Measurements from ENCODE around the gene ME2. TPM values are rescaled to one million over a fixed set of nuclear protein-coding genes. Genes with fewer than 3 reads are reported as not detected.

Gene ME2
- total and polyA plus RNA-seq, 9 of the 15 experiments (the other 6 are each of a cell fraction or from before 2014, with no cell fraction given), result 12.3 to 54.4 (median 36.2) TPM

DNA sequence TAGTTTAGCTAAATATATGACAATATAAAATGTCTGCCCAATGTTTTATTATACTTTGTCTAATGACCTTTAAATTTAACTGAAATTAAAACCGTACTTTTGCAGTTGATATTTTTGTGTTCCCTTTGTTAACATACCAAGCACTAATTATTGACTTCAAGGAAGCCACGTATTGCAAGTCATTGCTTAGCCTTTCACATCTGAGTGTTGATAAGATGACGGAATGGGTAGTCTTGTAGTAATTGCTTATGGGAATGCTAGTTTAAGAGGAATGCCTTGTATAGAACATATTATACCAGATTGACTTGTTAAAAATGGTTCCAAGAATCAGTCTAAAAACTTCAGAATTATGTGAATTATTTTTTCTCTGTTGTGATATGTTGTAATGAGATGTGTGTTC, 74.9 kb downstream of the ME2 start (continued):
- TF ChIP-seq, protein P1, sequence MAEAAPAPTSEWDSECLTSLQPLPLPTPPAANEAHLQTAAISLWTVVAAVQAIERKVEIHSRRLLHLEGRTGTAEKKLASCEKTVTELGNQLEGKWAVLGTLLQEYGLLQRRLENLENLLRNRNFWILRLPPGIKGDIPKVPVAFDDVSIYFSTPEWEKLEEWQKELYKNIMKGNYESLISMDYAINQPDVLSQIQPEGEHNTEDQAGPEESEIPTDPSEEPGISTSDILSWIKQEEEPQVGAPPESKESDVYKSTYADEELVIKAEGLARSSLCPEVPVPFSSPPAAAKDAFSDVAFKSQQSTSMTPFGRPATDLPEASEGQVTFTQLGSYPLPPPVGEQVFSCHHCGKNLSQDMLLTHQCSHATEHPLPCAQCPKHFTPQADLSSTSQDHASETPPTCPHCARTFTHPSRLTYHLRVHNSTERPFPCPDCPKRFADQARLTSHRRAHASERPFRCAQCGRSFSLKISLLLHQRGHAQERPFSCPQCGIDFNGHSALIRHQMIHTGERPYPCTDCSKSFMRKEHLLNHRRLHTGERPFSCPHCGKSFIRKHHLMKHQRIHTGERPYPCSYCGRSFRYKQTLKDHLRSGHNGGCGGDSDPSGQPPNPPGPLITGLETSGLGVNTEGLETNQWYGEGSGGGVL (CRISPR knock-in tag; IDR thresholded peaks at IDR 0.05), result no peak
- no peak for TF ChIP-seq ZNF830 (CRISPR knock-in tag; IDR thresholded peaks at IDR 0.05)
- no peak for TF ChIP-seq HNRNPL (IDR thresholded peaks at IDR 0.05; ENCODE audit: low read depth, low read length)
- no peak for TF ChIP-seq ZFPM2 (CRISPR knock-in tag; IDR thresholded peaks at IDR 0.05)
- TF ChIP-seq, protein P2, sequence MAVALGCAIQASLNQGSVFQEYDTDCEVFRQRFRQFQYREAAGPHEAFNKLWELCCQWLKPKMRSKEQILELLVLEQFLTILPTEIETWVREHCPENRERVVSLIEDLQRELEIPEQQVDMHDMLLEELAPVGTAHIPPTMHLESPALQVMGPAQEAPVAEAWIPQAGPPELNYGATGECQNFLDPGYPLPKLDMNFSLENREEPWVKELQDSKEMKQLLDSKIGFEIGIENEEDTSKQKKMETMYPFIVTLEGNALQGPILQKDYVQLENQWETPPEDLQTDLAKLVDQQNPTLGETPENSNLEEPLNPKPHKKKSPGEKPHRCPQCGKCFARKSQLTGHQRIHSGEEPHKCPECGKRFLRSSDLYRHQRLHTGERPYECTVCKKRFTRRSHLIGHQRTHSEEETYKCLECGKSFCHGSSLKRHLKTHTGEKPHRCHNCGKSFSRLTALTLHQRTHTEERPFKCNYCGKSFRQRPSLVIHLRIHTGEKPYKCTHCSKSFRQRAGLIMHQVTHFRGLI (CRISPR knock-in tag; IDR thresholded peaks at IDR 0.05), result no peak

GRCh38 chr18:50955253-50955652, 76.3 kb downstream of the ME2 start:
- in situ Hi-C loops (cut with MboI), result no loop called here
- no peak; the same call in 1 of the 3 replicates for ATAC-seq
- H3K4me2 ChIP-seq (ENCODE audit: insufficient read depth, low read length), result no peak overlapping the region
- H3K27me3 ChIP-seq (ENCODE audit: control insufficient read depth in 2 of 2, insufficient read depth in 2 of 2, low read length in 2 of 2), result no peaks in the 10 kb centered on the region
- no peak overlapping the region for H3K9ac ChIP-seq (ENCODE audit: insufficient read depth in 1 of 2, low read depth in 2 of 2, low read length in 2 of 2)
- H3K27ac ChIP-seq (ENCODE audit: extremely low read depth, low read depth, low read length), result no peak overlapping the region
- no peaks in the 10 kb centered on the region for H3K79me2 ChIP-seq (ENCODE audit: control insufficient read depth, insufficient read depth, low read length)
- no peak for FAIRE-seq
- BruUV-seq (replicated peaks), result no TSS peak
- H3K36me3 ChIP-seq (ENCODE audit: control insufficient read depth, insufficient read depth, low read length), result no peaks in the 10 kb centered on the region
- H2AFZ ChIP-seq (ENCODE audit: low read depth, low read length), result no peak overlapping the region
- no peaks in the 10 kb centered on the region for H4K20me1 ChIP-seq (replicated peaks; ENCODE audit: control insufficient read depth, insufficient read depth, low read length)
- H3K4me3 ChIP-seq, result no peak overlapping the region
- no peaks in the 10 kb centered on the region for H3K9me3 ChIP-seq (replicated peaks; ENCODE audit: control insufficient read depth, insufficient read depth, low read depth, low read length)
- ChIA-PET POLR2A (interaction anchor here (0.6 to 1.5 kb wide), 2 partner anchors 12 to 84 kb away, joined by 3 read pairs; no protein-coding TSS in a partner anchor), CTCF (ENCODE audit: low intra/inter-chr PET ratio) (no interaction called here)
- H3K4me1 ChIP-seq (replicated peaks in 1 of 2; ENCODE audit: control insufficient read depth in 2 of 2, insufficient read depth in 2 of 2, low read length in 2 of 2), result no peaks in the 10 kb centered on the region; a peak in 1 of 5 replicates
- intact Hi-C loops (cut with micrococcal nuclease), result no loop called here
- no peak for DNase-seq (ENCODE audit: extremely low read depth in 1 of 4, low spot score in 3 of 4)
- WGBS (ENCODE audit: insufficient coverage, low coverage, missing lambda C conversion rate), result 65% methylated on average over 3 of the region's 4 CpGs
- H3K9me1 ChIP-seq (ENCODE audit: control insufficient read depth, insufficient read depth, low read length), result no peaks in the 10 kb centered on the region
- TF ChIP-seq MAFG (tag; conservative IDR thresholded peaks at IDR 0.05) (no peak), ATF1 (CRISPR knock-in tag; IDR thresholded peaks at IDR 0.05) (no peak), ATF1 (tag; IDR thresholded peaks at IDR 0.05) (no peak), ZBTB17 (CRISPR knock-in tag; IDR thresholded peaks at IDR 0.05) (no peak), ZNF253 (CRISPR knock-in tag; conservative IDR thresholded peaks at IDR 0.05) (no peak)
- TF ChIP-seq, protein P3, sequence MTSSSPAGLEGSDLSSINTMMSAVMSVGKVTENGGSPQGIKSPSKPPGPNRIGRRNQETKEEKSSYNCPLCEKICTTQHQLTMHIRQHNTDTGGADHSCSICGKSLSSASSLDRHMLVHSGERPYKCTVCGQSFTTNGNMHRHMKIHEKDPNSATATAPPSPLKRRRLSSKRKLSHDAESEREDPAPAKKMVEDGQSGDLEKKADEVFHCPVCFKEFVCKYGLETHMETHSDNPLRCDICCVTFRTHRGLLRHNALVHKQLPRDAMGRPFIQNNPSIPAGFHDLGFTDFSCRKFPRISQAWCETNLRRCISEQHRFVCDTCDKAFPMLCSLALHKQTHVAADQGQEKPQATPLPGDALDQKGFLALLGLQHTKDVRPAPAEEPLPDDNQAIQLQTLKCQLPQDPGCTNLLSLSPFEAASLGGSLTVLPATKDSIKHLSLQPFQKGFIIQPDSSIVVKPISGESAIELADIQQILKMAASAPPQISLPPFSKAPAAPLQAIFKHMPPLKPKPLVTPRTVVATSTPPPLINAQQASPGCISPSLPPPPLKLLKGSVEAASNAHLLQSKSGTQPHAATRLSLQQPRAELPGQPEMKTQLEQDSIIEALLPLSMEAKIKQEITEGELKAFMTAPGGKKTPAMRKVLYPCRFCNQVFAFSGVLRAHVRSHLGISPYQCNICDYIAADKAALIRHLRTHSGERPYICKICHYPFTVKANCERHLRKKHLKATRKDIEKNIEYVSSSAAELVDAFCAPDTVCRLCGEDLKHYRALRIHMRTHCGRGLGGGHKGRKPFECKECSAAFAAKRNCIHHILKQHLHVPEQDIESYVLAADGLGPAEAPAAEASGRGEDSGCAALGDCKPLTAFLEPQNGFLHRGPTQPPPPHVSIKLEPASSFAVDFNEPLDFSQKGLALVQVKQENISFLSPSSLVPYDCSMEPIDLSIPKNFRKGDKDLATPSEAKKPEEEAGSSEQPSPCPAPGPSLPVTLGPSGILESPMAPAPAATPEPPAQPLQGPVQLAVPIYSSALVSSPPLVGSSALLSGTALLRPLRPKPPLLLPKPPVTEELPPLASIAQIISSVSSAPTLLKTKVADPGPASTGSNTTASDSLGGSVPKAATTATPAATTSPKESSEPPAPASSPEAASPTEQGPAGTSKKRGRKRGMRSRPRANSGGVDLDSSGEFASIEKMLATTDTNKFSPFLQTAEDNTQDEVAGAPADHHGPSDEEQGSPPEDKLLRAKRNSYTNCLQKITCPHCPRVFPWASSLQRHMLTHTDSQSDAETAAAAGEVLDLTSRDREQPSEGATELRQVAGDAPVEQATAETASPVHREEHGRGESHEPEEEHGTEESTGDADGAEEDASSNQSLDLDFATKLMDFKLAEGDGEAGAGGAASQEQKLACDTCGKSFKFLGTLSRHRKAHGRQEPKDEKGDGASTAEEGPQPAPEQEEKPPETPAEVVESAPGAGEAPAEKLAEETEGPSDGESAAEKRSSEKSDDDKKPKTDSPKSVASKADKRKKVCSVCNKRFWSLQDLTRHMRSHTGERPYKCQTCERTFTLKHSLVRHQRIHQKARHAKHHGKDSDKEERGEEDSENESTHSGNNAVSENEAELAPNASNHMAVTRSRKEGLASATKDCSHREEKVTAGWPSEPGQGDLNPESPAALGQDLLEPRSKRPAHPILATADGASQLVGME (CRISPR knock-in tag; IDR thresholded peaks at IDR 0.05), result no peak

Data from K562 (cell line).